ENCODE data around the gene FGF1.

GRCh38 chr5:142717582-142718215 lies 31.8 kb upstream of the FGF1 start:
- no peak for TF ChIP-seq POLR2A (IDR thresholded peaks at IDR 0.05; ENCODE audit: low read length)
- no peak for TF ChIP-seq GATA1 (IDR thresholded peaks at IDR 0.05; ENCODE audit: low read depth, low read length)

Data from erythroblast (primary cell).